Fibroblast of lung (primary cell): Measurements from ENCODE around the gene USH2A.

ENCODE experiments used
- CTCF ChIP-seq, 2 donors: IDR thresholded peaks in 1 of 2; conservative IDR thresholded peaks in 1 of 2; 1 replicate in 1 of 2; 2 replicates in 1 of 2; pipeline ENCODE4 v1.5.1; 2011 to 2012; ENCODE audit warnings: low read length in 2 of 2, control low read depth in 1 of 2, inconsistent platforms in 1 of 2, low read depth in 1 of 2, mild to moderate bottlenecking in 1 of 2
- EZH2 ChIP-seq: IDR thresholded peaks from 2 replicates; pipeline ENCODE4 v1.5.1; 2012; ENCODE audit warnings: low read length, control low read depth, mild to moderate bottlenecking; ENCODE audit errors: missing control alignments

- TF ChIP-seq CTCF (conservative IDR thresholded peaks at IDR 0.05 in 1 of 2, IDR thresholded peaks at IDR 0.05 in 1 of 2; ENCODE audit: low read depth in 1 of 2, low read length in 2 of 2) (no peak), EZH2 (no peak)
Observed at GRCh38 chr1:215597961-215598360, 825.3 kb downstream of the USH2A start.
